K562 (cell line): ENCODE data around the gene SETX. TPM values are rescaled to one million over a fixed set of nuclear protein-coding genes. Genes with fewer than 3 reads are reported as not detected.

Experiments used
- ATAC-seq: fragments of 200-7000 bp; cut with Tn5 transposase; 3 replicates; pipeline ENCODE4 v1.9.1; 2020; ENCODE audit warnings: moderate library complexity
- BruUV-seq: library from RNA; stranded (reverse); fragments of 400-500 nt; replicated peaks from 2 replicates; lab custom pipeline; 2021; lab: Mats Ljungman, UMichigan
- CTCF ChIA-PET: fragments of 300-600 bp; formaldehyde crosslinking; extraction: SDS; loops from one replicate; lab custom pipeline; 2021; ENCODE audit warnings: low intra/inter-chr PET ratio; lab: Yijun Ruan, JAX
- POLR2A ChIA-PET: fragments of 300-600, 350-650 bp; sonication (Branson Sonifier 250); formaldehyde crosslinking; extraction: SDS; loops from one replicate; lab custom pipeline; 2021; ENCODE audit warnings: antibody characterized with exemption, inconsistent platforms; lab: Yijun Ruan, JAX
- DNase-seq, 4 experiments: peaks; one replicate each; pipeline versions ENCODE4 v3.0.0 to v3.0.0-alpha.2; 2011 to 2018; ENCODE audit warnings: low spot score in 3 of 4, mixed read lengths in 3 of 4; ENCODE audit errors: extremely low read depth in 1 of 4
- FAIRE-seq: peaks from 2 replicates; lab custom pipeline; 2011; peaks lifted over from hg19 to GRCh38; lab: Jason Lieb, UNC
- H2AFZ ChIP-seq: 2 replicates; pipeline ENCODE4 v1.6.0; 2011; ENCODE audit warnings: low read depth, low read length, control low read depth, inconsistent platforms
- H3K27ac ChIP-seq: fragments of 200-600 bp; 3 replicates; pipeline ENCODE4 v1.8.0; 2011; ENCODE audit warnings: low read depth, mild to moderate bottlenecking, control low read depth, inconsistent platforms, low read length, moderate library complexity, mixed read lengths; ENCODE audit errors: extremely low read depth
- H3K27me3 ChIP-seq, 2 experiments: fragments of 300-600 bp in 1 of 2; 2 replicates in 1 of 2; 3 replicates in 1 of 2; pipeline versions ENCODE4 v1.6.0 to v1.8.0; 2011; ENCODE audit warnings: inconsistent platforms in 2 of 2, low read length in 2 of 2, mild to moderate bottlenecking in 1 of 2, mixed read lengths in 1 of 2, moderate library complexity in 1 of 2; ENCODE audit not compliant: control insufficient read depth in 2 of 2, insufficient read depth in 2 of 2
- H3K36me3 ChIP-seq: fragments of 300-600 bp; 3 replicates; pipeline ENCODE4 v1.8.0; 2011; ENCODE audit warnings: mild to moderate bottlenecking, low read length, inconsistent platforms; ENCODE audit not compliant: control insufficient read depth, insufficient read depth
- H3K4me1 ChIP-seq, 2 experiments: fragments of 200-600 bp in 1 of 2; replicated peaks in 1 of 2; 2 replicates in 1 of 2; 3 replicates in 1 of 2; pipeline versions ENCODE4 v1.5.1 to v1.8.0; 2011; ENCODE audit warnings: inconsistent platforms in 2 of 2, low read length in 2 of 2, mild to moderate bottlenecking in 1 of 2, mixed read lengths in 1 of 2, moderate library complexity in 1 of 2; ENCODE audit not compliant: control insufficient read depth in 2 of 2, insufficient read depth in 2 of 2
- H3K4me2 ChIP-seq: 2 replicates; pipeline ENCODE4 v1.6.1; 2011; ENCODE audit warnings: low read length, control low read depth, inconsistent platforms, mixed read lengths; ENCODE audit not compliant: insufficient read depth
- H3K4me3 ChIP-seq: fragments of 200-600 bp; sonication (generic), shearing (Covaris generic); 2 replicates; pipeline ENCODE4 v1.5.1; 2016; ENCODE audit warnings: control low read depth, inconsistent platforms
- H3K79me2 ChIP-seq: fragments of 200-600 bp; 3 replicates; pipeline ENCODE4 v1.8.0; 2011; ENCODE audit warnings: low read length, inconsistent platforms; ENCODE audit not compliant: control insufficient read depth, insufficient read depth
- H3K9ac ChIP-seq, 2 experiments: 2 replicates each; pipeline versions ENCODE4 v1.6.0 to v1.6.1; 2011; ENCODE audit warnings: low read depth in 2 of 2, low read length in 2 of 2, control low read depth in 1 of 2, inconsistent platforms in 1 of 2, mild to moderate bottlenecking in 1 of 2, mixed read lengths in 1 of 2; ENCODE audit not compliant: insufficient read depth in 1 of 2
- H3K9me1 ChIP-seq: one replicate; pipeline ENCODE4 v1.6.0; 2011; ENCODE audit warnings: inconsistent platforms, mild to moderate bottlenecking, low read length, moderate library complexity; ENCODE audit not compliant: control insufficient read depth, insufficient read depth
- H3K9me3 ChIP-seq: replicated peaks from 2 replicates; pipeline ENCODE4 v1.5.1; 2011; ENCODE audit warnings: low read depth, low read length, inconsistent platforms; ENCODE audit not compliant: control insufficient read depth, insufficient read depth
- H4K20me1 ChIP-seq: replicated peaks from 2 replicates; pipeline ENCODE4 v1.6.1; 2011; ENCODE audit warnings: low read length, inconsistent platforms, mixed read lengths; ENCODE audit not compliant: control insufficient read depth, insufficient read depth
- ARID4B ChIP-seq: sonication (generic); formaldehyde crosslinking; IDR thresholded peaks from 2 replicates; pipeline ENCODE4 v1.8.0; 2022; ENCODE audit warnings: mild to moderate bottlenecking, missing genetic modification reagents
- ESRRB ChIP-seq: fragments of 250-450 bp; sonication (Bioruptor Pico); IDR thresholded peaks from 2 replicates; pipeline ENCODE4 v1.5.0; 2020; ENCODE audit warnings: mild to moderate bottlenecking, moderate library complexity, borderline replicate concordance
- FOS ChIP-seq: IDR thresholded peaks from 3 replicates; pipeline ENCODE4 v1.6.1; 2011; ENCODE audit not compliant: insufficient read length; ENCODE audit errors: extremely low read depth
- GATA2 ChIP-seq: sonication (generic); formaldehyde crosslinking; IDR thresholded peaks from 2 replicates; pipeline ENCODE4 v1.4.0; 2020; ENCODE audit warnings: mild to moderate bottlenecking, missing genetic modification reagents
- MAFG ChIP-seq: fragments of 450-650 bp; conservative IDR thresholded peaks from 2 replicates; pipeline ENCODE4 v1.6.1; 2016; ENCODE audit warnings: missing genetic modification characterization, missing compliant biosample characterization
- NBN ChIP-seq: fragments of 450-650 bp; IDR thresholded peaks from 2 replicates; pipeline ENCODE4 v1.6.1; 2016; ENCODE audit warnings: low read depth, mild to moderate bottlenecking
- ZKSCAN8 ChIP-seq: fragments of 200-800 bp; sonication (Bioruptor generic); IDR thresholded peaks from 2 replicates; pipeline ENCODE4 v1.6.1; 2016; ENCODE audit warnings: missing genetic modification characterization, missing compliant biosample characterization
- ZNF316 ChIP-seq: fragments of 450-650 bp; IDR thresholded peaks from 2 replicates; pipeline ENCODE4 v1.6.1; 2016
- ZNF444 ChIP-seq: fragments of 250-450 bp; sonication (Bioruptor Pico); IDR thresholded peaks from 2 replicates; pipeline ENCODE4 v1.4.0; 2020; ENCODE audit warnings: mild to moderate bottlenecking, moderate library complexity
- ZNF507 ChIP-seq: conservative IDR thresholded peaks from 2 replicates; pipeline ENCODE4 v1.6.1; 2017; ENCODE audit warnings: missing genetic modification characterization, missing compliant biosample characterization
- ZNF592 ChIP-seq: fragments of 450-650 bp; IDR thresholded peaks from 2 replicates; pipeline ENCODE4 v1.6.1; 2017; ENCODE audit warnings: antibody characterized with exemption, mild to moderate bottlenecking
- WGBS: fragments of 100-300 bp; shearing (Covaris generic); methylation state at CpG from one replicate; pipeline ENCODE4 v1.1.6; 2016; ENCODE audit warnings: low coverage, mixed read lengths; ENCODE audit not compliant: insufficient coverage; ENCODE audit errors: missing lambda C conversion rate; 5-methylcytosine and 5-hydroxymethylcytosine counted together
- in situ Hi-C: fragments of 300-500 bp; cut with MboI; formaldehyde crosslinking; loops from 4 replicates; pipeline ENCODE4 v1.15.0; 2018; ENCODE audit warnings: inconsistent platforms, mixed read lengths
- intact Hi-C: fragments of 100-400 bp; cut with micrococcal nuclease; formaldehyde crosslinking; loops from 2 replicates; pipeline ENCODE4 v1.14.2; 2022
- polyA plus RNA-seq, 8 experiments: library from polyadenylated mRNA; depleted of rRNA in 4 of 8; stranded (reverse) in 5 of 8; unstranded in 3 of 8; fragments of >200 nt; fragmentation: Nextera tagmentation in 2 of 8; fragmentation: Illumina TruSeq in 1 of 8; extraction: Ambion mirVana in 2 of 8; extraction: Trizol in 1 of 8; gene quantifications; 2 replicates each; pipeline versions ENCODE4 v1.2.1 to v1.2.3, GENCODE V29; 2011 to 2014; ENCODE audit warnings: inconsistent platforms in 1 of 8, missing spikeins in 1 of 8
- total RNA-seq, 7 experiments: library from RNA; depleted of rRNA in 6 of 7; stranded (reverse); fragments of >200 nt in 6 of 7; fragmentation: Illumina TruSeq in 2 of 7; extraction: Trizol in 2 of 7; gene quantifications; 2 replicates each; pipeline versions ENCODE4 v1.2.1 to v1.2.3, GENCODE V29; 2011 to 2021; ENCODE audit warnings: low replicate concordance in 1 of 7

Gene SETX
- total and polyA plus RNA-seq, 9 of the 15 experiments (the other 6 are each of a cell fraction or from before 2014, with no cell fraction given): 8.7 to 45.7 (median 28.7) TPM

- no TSS peak for BruUV-seq
- CTCF ChIA-PET: interaction anchor here (0.7 kb wide), 1 partner anchor 291 kb away, joined by 5 read pairs; no protein-coding TSS in a partner anchor
- no peak overlapping the region for H3K4me3 ChIP-seq
- no peak for TF ChIP-seq ARID4B (CRISPR knock-in tag)
- TF ChIP-seq ZNF507: no peak
- no peak for TF ChIP-seq ZKSCAN8
- no peak for TF ChIP-seq ZNF444 (CRISPR knock-in tag)
- no peak for TF ChIP-seq ZNF592
- TF ChIP-seq ZNF316: no peak
- TF ChIP-seq GATA2 (CRISPR knock-in tag): no peak
- TF ChIP-seq MAFG (tag): no peak
- no peak for TF ChIP-seq NBN
- no peak for TF ChIP-seq FOS
- TF ChIP-seq ESRRB: no peak
- TF ChIP-seq, all 486 proteins: peak for 0
- in situ Hi-C loops: no loop called here
- Histone ChIP-seq H3K4me1 (peaks cover 0 to 3% of the 10 kb centered on the region in 2 experiments; a peak in 1 of 5 replicates), H3K9ac (no peak overlapping the region), H3K9me1 (no peaks in the 10 kb centered on the region), H3K9me3 (no peaks in the 10 kb centered on the region), H3K36me3 (peaks cover 72% of the 10 kb centered on the region), H3K4me2 (no peak overlapping the region), H3K27ac (no peak overlapping the region), H4K20me1 (no peaks in the 10 kb centered on the region; the same call in 1 of the 2 replicates), H3K27me3 (no peaks in the 10 kb centered on the region), H3K79me2 (no peaks in the 10 kb centered on the region), H2AFZ (no peak overlapping the region)
- FAIRE-seq (no peak), DNase-seq (no peak), ATAC-seq (no peak)
- 89% methylated on average over 3 of the region's 3 CpGs for WGBS
- intact Hi-C loops: no loop called here
- POLR2A ChIA-PET: interaction anchor here (1.0 kb wide), 2 partner anchors 10 to 65 kb away, joined by 3 read pairs; no protein-coding TSS in a partner anchor
Measured at GRCh38 chr9:132287256-132287760, 67.5 kb downstream of the SETX start.
